IPS-18a (cell line): ENCODE data around the gene PARP12.

Source experiments
- H3K27ac ChIP-seq: one replicate; pipeline ENCODE4 v1.5.1; 2013; ENCODE audit warnings: low read length
- H3K27me3 ChIP-seq: one replicate; pipeline ENCODE4 v1.6.1; 2013; ENCODE audit warnings: mild to moderate bottlenecking, low read length; ENCODE audit not compliant: control insufficient read depth, insufficient read depth
- H3K36me3 ChIP-seq: one replicate; pipeline ENCODE4 v1.6.1; 2013; ENCODE audit warnings: low read depth, low read length; ENCODE audit not compliant: control insufficient read depth
- H3K4me1 ChIP-seq: one replicate; pipeline ENCODE4 v1.6.1; 2013; ENCODE audit warnings: low read depth, low read length; ENCODE audit not compliant: control insufficient read depth
- H3K4me3 ChIP-seq: one replicate; pipeline ENCODE4 v1.5.1; 2013; ENCODE audit warnings: low read length
- H3K9ac ChIP-seq: one replicate; pipeline ENCODE4 v1.6.1; 2013; ENCODE audit warnings: mild to moderate bottlenecking, low read length, moderate library complexity
- H3K9me3 ChIP-seq: one replicate; pipeline ENCODE4 v1.6.1; 2013; ENCODE audit warnings: low read depth, low read length; ENCODE audit not compliant: control insufficient read depth

Gene PARP12

GRCh38 chr7:139982927-139983920, 79.5 kb downstream of the PARP12 start:
- Histone ChIP-seq H3K27me3 (no peaks in the 10 kb centered on the region), H3K4me1 (peaks cover 3% of the 10 kb centered on the region), H3K27ac (no peak overlapping the region), H3K9me3 (no peaks in the 10 kb centered on the region), H3K36me3 (no peaks in the 10 kb centered on the region), H3K9ac (no peak overlapping the region), H3K4me3 (no peak overlapping the region)

GRCh38 chr7:139981511-139981895, 81.2 kb downstream of the PARP12 start:
- H3K9ac ChIP-seq: no peak overlapping the region
- H3K27ac ChIP-seq: no peak overlapping the region

GRCh38 chr7:139976838-139977656, 85.7 kb downstream of the PARP12 start:
- Histone ChIP-seq H3K4me1 (peaks cover 32% of the 10 kb centered on the region), H3K36me3 (no peaks in the 10 kb centered on the region), H3K9ac (no peak overlapping the region), H3K27me3 (no peaks in the 10 kb centered on the region), H3K27ac (no peak overlapping the region), H3K4me3 (no peak overlapping the region), H3K9me3 (no peaks in the 10 kb centered on the region)

More at GRCh38 chr7:139981511-139981895, 81.2 kb downstream of the PARP12 start:
- Histone ChIP-seq H3K4me1 (peaks cover 3% of the 10 kb centered on the region), H3K36me3 (no peaks in the 10 kb centered on the region), H3K4me3 (no peak overlapping the region), H3K9me3 (no peaks in the 10 kb centered on the region), H3K27me3 (no peaks in the 10 kb centered on the region)

GRCh38 chr7:139976055-139976837, 86.5 kb downstream of the PARP12 start:
- no peaks in the 10 kb centered on the region for H3K9me3 ChIP-seq
- no peak overlapping the region for H3K9ac ChIP-seq
- H3K27ac ChIP-seq: no peak overlapping the region
- no peaks in the 10 kb centered on the region for H3K27me3 ChIP-seq
- no peaks in the 10 kb centered on the region for H3K36me3 ChIP-seq
- peaks cover 30% of the 10 kb centered on the region for H3K4me1 ChIP-seq
- H3K4me3 ChIP-seq: no peak overlapping the region

- Histone ChIP-seq H3K27ac (no peak overlapping the region), H3K9ac (no peak overlapping the region), H3K9me3 (no peaks in the 10 kb centered on the region), H3K27me3 (no peaks in the 10 kb centered on the region), H3K4me3 (no peak overlapping the region), H3K36me3 (no peaks in the 10 kb centered on the region), H3K4me1 (peaks cover 34% of the 10 kb centered on the region)
These were observed 88.5 kb downstream of the PARP12 start for GRCh38 chr7:139974179-139974811.
